ENCODE data around the gene ZKSCAN2.

GRCh38 chr16:25298165-25298872, 40.7 kb upstream of the ZKSCAN2 start:
- TF ChIP-seq CTCF (conservative IDR thresholded peaks at IDR 0.05; ENCODE audit: low read length) = no peak
- TF ChIP-seq EZH2phosphoT487 (IDR thresholded peaks at IDR 0.05; ENCODE audit: borderline replicate concordance) = no peak

Measured in Loucy (cell line).